Liver (tissue), 9 donors: ENCODE data around the gene MRPL55. TPM values are rescaled to one million over a fixed set of nuclear protein-coding genes. Genes with fewer than 3 reads are reported as not detected.

Source experiments
- DNase-seq: peaks from one replicate; pipeline ENCODE4 v3.0.0-alpha.2; 2017; ENCODE audit warnings: low spot score
- H3K27ac ChIP-seq, 2 donors: one replicate each; pipeline ENCODE4 v1.7.0; 2013; ENCODE audit warnings: inconsistent platforms in 2 of 2, low read length in 2 of 2, control low read depth in 1 of 2, low read depth in 1 of 2, mild to moderate bottlenecking in 1 of 2
- H3K27me3 ChIP-seq, 4 donors: one replicate each; pipeline versions ENCODE4 v1.6.1 to v1.7.0; 2013; ENCODE audit warnings: low read length in 3 of 4, inconsistent platforms in 1 of 4, mild to moderate bottlenecking in 1 of 4, moderate library complexity in 1 of 4; ENCODE audit not compliant: control insufficient read depth in 4 of 4, insufficient read depth in 4 of 4
- H3K36me3 ChIP-seq, 4 donors: one replicate each; pipeline versions ENCODE4 v1.6.1 to v1.7.0; 2013; ENCODE audit warnings: low read length in 3 of 4, mild to moderate bottlenecking in 3 of 4, low read depth in 1 of 4, moderate library complexity in 1 of 4; ENCODE audit not compliant: control insufficient read depth in 4 of 4, insufficient read depth in 3 of 4
- H3K4me1 ChIP-seq, 4 donors: one replicate each; pipeline versions ENCODE4 v1.6.1 to v1.7.0; 2013; ENCODE audit warnings: low read length in 3 of 4, mild to moderate bottlenecking in 3 of 4, moderate library complexity in 1 of 4; ENCODE audit not compliant: control insufficient read depth in 4 of 4, insufficient read depth in 4 of 4
- H3K4me3 ChIP-seq, 3 donors: one replicate each; pipeline versions ENCODE4 v1.6.1 to v1.7.0; 2013; ENCODE audit warnings: low read length in 3 of 3, control low read depth in 1 of 3, low read depth in 1 of 3, mild to moderate bottlenecking in 1 of 3
- H3K9ac ChIP-seq, 2 donors: one replicate each; pipeline ENCODE4 v1.7.0; 2013; ENCODE audit warnings: low read length in 2 of 2, mild to moderate bottlenecking in 2 of 2, moderate library complexity in 2 of 2, control low read depth in 1 of 2, low read depth in 1 of 2
- H3K9me3 ChIP-seq, 4 donors: one replicate each; pipeline versions ENCODE4 v1.6.1 to v1.7.0; 2013; ENCODE audit warnings: low read length in 3 of 4; ENCODE audit not compliant: control insufficient read depth in 4 of 4
- EGR1 ChIP-seq, 2 donors: IDR thresholded peaks; 2 replicates each; pipeline ENCODE4 v1.6.1; 2016 to 2018; ENCODE audit warnings: antibody characterized with exemption in 2 of 2, low read depth in 2 of 2
- FOXA1 ChIP-seq: IDR thresholded peaks from 2 replicates; pipeline ENCODE4 v1.6.1; 2016; ENCODE audit warnings: antibody characterized with exemption
- FOXA2 ChIP-seq: IDR thresholded peaks from 2 replicates; pipeline ENCODE4 v1.6.1; 2016; ENCODE audit warnings: antibody characterized with exemption
- GABPA ChIP-seq, 2 donors: IDR thresholded peaks in 1 of 2; conservative IDR thresholded peaks in 1 of 2; 2 replicates each; pipeline ENCODE4 v1.6.1; 2016; ENCODE audit warnings: antibody characterized with exemption in 2 of 2, mild to moderate bottlenecking in 1 of 2, moderate library complexity in 1 of 2
- HNF4A ChIP-seq, 2 donors: conservative IDR thresholded peaks; 2 replicates each; pipeline ENCODE4 v1.6.1; 2016; ENCODE audit warnings: antibody characterized with exemption in 2 of 2, mild to moderate bottlenecking in 2 of 2
- HNF4G ChIP-seq: IDR thresholded peaks from 2 replicates; pipeline ENCODE4 v1.6.1; 2016; ENCODE audit warnings: antibody characterized with exemption
- JUND ChIP-seq, 2 donors: IDR thresholded peaks; 2 replicates each; pipeline ENCODE4 v1.6.1; 2016; ENCODE audit warnings: antibody characterized with exemption in 2 of 2
- NR2F2 ChIP-seq: IDR thresholded peaks from 2 replicates; pipeline ENCODE4 v1.6.1; 2016; ENCODE audit warnings: antibody characterized with exemption
- RAD21 ChIP-seq, 2 donors: IDR thresholded peaks; 2 replicates each; pipeline ENCODE4 v1.6.1; 2016; ENCODE audit warnings: antibody characterized with exemption in 2 of 2, mild to moderate bottlenecking in 2 of 2
- RXRA ChIP-seq, 2 donors: IDR thresholded peaks; 2 replicates each; pipeline ENCODE4 v1.6.1; 2017 to 2018; ENCODE audit warnings: antibody characterized with exemption in 2 of 2, mild to moderate bottlenecking in 1 of 2
- SP1 ChIP-seq: IDR thresholded peaks from 2 replicates; pipeline ENCODE4 v1.6.1; 2018; ENCODE audit warnings: antibody characterized with exemption, mild to moderate bottlenecking
- TAF1 ChIP-seq: conservative IDR thresholded peaks from 2 replicates; pipeline ENCODE4 v1.6.1; 2016; ENCODE audit warnings: antibody characterized with exemption, mild to moderate bottlenecking
- YY1 ChIP-seq: IDR thresholded peaks from 2 replicates; pipeline ENCODE4 v1.6.1; 2016; ENCODE audit warnings: antibody characterized with exemption, mild to moderate bottlenecking
- ZBTB33 ChIP-seq: IDR thresholded peaks from 2 replicates; pipeline ENCODE4 v1.6.1; 2016; ENCODE audit warnings: antibody characterized with exemption
- WGBS: extraction: QIAGEN DNeasy Blood & Tissue Kit; methylation state at CpG from one replicate; pipeline ENCODE4 v1.1.7; 2013; 5-methylcytosine and 5-hydroxymethylcytosine counted together
- polyA plus RNA-seq, 2 donors: library from polyadenylated mRNA; stranded (reverse) in 1 of 2; unstranded in 1 of 2; fragments of 200-250 nt in 1 of 2; fragments of >200 nt in 1 of 2; fragmentation: Nextera tagmentation in 1 of 2; extraction: Ambion mirVana in 1 of 2; gene quantifications; one replicate each; pipeline versions ENCODE4 v1.2.1 to v1.2.3, GENCODE V29; 2013 to 2015
- total RNA-seq, 2 donors: library from RNA; depleted of rRNA; stranded (reverse); fragments of >200 nt; gene quantifications; one replicate each; pipeline ENCODE4 v1.2.3, GENCODE V29; 2014
- TF ChIP-seq, protein P1 (sequence below): fragments of 150-350 bp; IDR thresholded peaks from 2 replicates; pipeline ENCODE4 v1.5.1; 2017; ENCODE audit warnings: improper control_type of control experiment, low read depth, low read length; ENCODE audit not compliant: missing input control
- TF ChIP-seq, protein P2 (sequence below): IDR thresholded peaks from 2 replicates; pipeline ENCODE4 v1.6.1; 2016; ENCODE audit warnings: antibody characterized with exemption
- TF ChIP-seq, protein P3 (sequence below): IDR thresholded peaks from 2 replicates; pipeline ENCODE4 v1.6.1; 2016; ENCODE audit warnings: antibody characterized with exemption, mild to moderate bottlenecking
- donor health status: healthy.
- donor health status: healthy.
- donor health status: healthy.
- donor health status: healthy.
- donor health status: healthy.

The MRPL55 gene
- total and polyA plus RNA-seq, 4 donors = 38.9 to 119 (median 62.0) TPM

DNA sequence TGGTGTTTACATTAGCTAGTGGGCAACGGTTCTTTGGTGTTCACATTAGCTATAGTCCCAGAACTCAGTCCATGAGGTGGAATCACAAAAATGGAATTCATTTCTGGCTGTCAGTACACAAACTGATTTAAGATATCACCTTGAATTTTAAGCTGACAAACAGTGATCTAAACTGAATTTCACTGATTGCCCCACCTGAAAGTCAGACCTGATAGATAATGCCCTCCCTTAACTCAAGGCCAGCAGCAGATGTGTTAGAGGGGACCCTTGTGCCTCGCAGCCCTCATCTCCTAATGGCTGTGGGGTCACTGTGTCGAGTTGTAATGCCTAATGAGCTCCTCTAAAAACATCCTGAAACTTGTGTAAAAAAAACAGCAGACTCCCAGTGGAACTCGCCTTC lies 18.0 kb downstream of the MRPL55 start:
- H3K27ac ChIP-seq = no peak overlapping the region
- peaks cover 2 to 8% (median 5%) of the 10 kb centered on the region in 4 donors for H3K36me3 ChIP-seq
- no peak for TF ChIP-seq RAD21 (IDR thresholded peaks at IDR 0.05)
- no peak overlapping the region for H3K4me3 ChIP-seq
- peaks cover 0 to 12% (median 7%) of the 10 kb centered on the region in 4 donors for H3K9me3 ChIP-seq
- H3K4me1 ChIP-seq = peaks cover 21 to 65% (median 54%) of the 10 kb centered on the region in 4 donors
- no peaks in the 10 kb centered on the region for H3K27me3 ChIP-seq
- no peak for DNase-seq
- WGBS = 63% methylated on average over 4 of the region's 4 CpGs
- no peak overlapping the region for H3K9ac ChIP-seq

DNA sequence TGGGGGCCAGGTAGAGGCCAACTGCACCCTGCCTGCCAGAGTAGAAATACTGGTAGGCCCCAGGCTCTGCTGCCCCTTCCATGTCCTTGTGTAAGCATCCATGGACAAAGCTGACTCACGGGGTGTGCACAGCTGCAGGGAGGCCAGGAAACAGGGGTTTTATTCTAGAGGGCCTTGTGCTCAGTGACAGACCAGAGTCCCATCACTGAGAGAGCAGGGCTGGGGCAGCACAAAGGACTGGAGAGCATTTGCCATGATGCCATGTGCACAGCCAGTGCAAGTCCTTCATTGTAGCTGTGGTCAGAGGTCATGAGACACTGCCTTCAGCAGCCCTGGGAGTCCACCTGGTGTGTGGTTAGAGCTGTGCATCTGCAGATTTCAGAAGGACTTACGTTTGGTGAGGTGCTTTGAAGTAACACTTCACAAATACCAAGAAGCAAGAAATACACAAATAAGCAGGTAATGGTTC lies 18.5 kb downstream of the MRPL55 start:
- Histone ChIP-seq H3K4me3 (no peak overlapping the region), H3K27me3 (no peaks in the 10 kb centered on the region), H3K9me3 (peaks cover 0 to 12% (median 7%) of the 10 kb centered on the region in 4 donors), H3K27ac (no peak overlapping the region), H3K9ac (no peak overlapping the region), H3K36me3 (peaks cover 2 to 8% (median 4%) of the 10 kb centered on the region in 4 donors), H3K4me1 (peaks cover 23 to 69% (median 58%) of the 10 kb centered on the region in 4 donors)
- TF ChIP-seq, protein P1, sequence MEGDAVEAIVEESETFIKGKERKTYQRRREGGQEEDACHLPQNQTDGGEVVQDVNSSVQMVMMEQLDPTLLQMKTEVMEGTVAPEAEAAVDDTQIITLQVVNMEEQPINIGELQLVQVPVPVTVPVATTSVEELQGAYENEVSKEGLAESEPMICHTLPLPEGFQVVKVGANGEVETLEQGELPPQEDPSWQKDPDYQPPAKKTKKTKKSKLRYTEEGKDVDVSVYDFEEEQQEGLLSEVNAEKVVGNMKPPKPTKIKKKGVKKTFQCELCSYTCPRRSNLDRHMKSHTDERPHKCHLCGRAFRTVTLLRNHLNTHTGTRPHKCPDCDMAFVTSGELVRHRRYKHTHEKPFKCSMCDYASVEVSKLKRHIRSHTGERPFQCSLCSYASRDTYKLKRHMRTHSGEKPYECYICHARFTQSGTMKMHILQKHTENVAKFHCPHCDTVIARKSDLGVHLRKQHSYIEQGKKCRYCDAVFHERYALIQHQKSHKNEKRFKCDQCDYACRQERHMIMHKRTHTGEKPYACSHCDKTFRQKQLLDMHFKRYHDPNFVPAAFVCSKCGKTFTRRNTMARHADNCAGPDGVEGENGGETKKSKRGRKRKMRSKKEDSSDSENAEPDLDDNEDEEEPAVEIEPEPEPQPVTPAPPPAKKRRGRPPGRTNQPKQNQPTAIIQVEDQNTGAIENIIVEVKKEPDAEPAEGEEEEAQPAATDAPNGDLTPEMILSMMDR = no peak
- TF ChIP-seq GABPA (IDR thresholded peaks at IDR 0.05 in 1 of 2, conservative IDR thresholded peaks at IDR 0.05 in 1 of 2) = no peak
- DNase-seq = no peak
- 42% methylated on average over 2 of the region's 2 CpGs for WGBS

DNA sequence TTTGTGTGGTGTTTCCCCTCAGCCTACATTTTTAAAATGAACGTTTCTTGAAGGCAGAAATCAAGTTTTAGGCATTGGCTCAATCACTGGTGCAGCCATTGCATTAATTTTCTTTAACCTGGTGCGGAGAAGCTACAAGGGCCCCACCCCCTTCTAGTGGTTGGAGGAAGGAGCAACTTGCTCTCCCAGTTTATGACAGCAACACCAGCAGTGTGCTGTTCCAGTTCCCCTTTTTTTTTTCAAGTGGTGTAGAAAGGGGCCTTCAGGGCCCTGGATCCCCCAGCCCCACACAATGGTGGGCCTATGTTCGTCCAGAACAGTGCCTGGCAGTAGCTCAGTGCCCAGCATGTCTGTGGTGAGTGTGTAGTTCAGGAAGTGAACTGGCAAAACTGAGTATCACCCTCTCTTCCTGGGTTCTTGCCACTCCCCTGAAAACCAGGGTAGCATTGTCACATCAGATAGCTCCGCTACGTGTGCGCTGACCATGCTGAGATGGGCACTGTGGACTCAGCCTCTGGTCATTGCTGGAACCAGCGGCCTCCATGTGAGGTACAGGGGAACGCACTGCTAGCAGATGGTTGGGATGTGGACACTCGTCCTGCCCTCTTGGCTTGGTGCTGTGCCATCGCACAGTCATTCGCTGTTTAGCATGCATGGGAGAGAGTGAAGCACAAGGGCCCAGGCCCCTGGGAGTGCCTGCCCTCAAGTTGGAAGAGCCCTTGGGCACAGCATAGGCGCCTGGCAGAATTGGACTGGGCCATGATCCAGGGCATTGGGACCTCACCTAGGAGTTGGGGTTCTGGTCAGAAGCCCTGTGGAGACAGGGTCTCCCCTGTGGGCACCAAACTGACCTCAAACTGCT lies 19.3 kb downstream of the MRPL55 start:
- Histone ChIP-seq H3K27ac (no peak overlapping the region), H3K9me3 (peaks cover 0 to 9% (median 7%) of the 10 kb centered on the region in 4 donors), H3K36me3 (peaks cover 2 to 8% (median 4%) of the 10 kb centered on the region in 4 donors), H3K27me3 (no peaks in the 10 kb centered on the region), H3K4me1 (peaks cover 29 to 78% (median 67%) of the 10 kb centered on the region in 4 donors), H3K4me3 (no peak overlapping the region), H3K9ac (no peak overlapping the region)
- WGBS = 77% methylated on average over 12 of the region's 12 CpGs
- DNase-seq = no peak
- TF ChIP-seq GABPA (IDR thresholded peaks at IDR 0.05 in 1 of 2, conservative IDR thresholded peaks at IDR 0.05 in 1 of 2) (no peak), ZBTB33 (no peak), YY1 (no peak), FOXA2 (no peak), RAD21 (IDR thresholded peaks at IDR 0.05) (no peak), SP1 (no peak), EGR1 (IDR thresholded peaks at IDR 0.05; ENCODE audit: low read depth in 2 of 2) (no peak), TAF1 (no peak), RXRA (IDR thresholded peaks at IDR 0.05) (no peak), FOXA1 (no peak), HNF4A (conservative IDR thresholded peaks at IDR 0.05) (no peak), NR2F2 (no peak), JUND (IDR thresholded peaks at IDR 0.05) (no peak), HNF4G (no peak)
- TF ChIP-seq, protein P1 = no peak
- TF ChIP-seq, protein P2, sequence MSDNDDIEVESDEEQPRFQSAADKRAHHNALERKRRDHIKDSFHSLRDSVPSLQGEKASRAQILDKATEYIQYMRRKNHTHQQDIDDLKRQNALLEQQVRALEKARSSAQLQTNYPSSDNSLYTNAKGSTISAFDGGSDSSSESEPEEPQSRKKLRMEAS = no peak
- TF ChIP-seq, protein P3, sequence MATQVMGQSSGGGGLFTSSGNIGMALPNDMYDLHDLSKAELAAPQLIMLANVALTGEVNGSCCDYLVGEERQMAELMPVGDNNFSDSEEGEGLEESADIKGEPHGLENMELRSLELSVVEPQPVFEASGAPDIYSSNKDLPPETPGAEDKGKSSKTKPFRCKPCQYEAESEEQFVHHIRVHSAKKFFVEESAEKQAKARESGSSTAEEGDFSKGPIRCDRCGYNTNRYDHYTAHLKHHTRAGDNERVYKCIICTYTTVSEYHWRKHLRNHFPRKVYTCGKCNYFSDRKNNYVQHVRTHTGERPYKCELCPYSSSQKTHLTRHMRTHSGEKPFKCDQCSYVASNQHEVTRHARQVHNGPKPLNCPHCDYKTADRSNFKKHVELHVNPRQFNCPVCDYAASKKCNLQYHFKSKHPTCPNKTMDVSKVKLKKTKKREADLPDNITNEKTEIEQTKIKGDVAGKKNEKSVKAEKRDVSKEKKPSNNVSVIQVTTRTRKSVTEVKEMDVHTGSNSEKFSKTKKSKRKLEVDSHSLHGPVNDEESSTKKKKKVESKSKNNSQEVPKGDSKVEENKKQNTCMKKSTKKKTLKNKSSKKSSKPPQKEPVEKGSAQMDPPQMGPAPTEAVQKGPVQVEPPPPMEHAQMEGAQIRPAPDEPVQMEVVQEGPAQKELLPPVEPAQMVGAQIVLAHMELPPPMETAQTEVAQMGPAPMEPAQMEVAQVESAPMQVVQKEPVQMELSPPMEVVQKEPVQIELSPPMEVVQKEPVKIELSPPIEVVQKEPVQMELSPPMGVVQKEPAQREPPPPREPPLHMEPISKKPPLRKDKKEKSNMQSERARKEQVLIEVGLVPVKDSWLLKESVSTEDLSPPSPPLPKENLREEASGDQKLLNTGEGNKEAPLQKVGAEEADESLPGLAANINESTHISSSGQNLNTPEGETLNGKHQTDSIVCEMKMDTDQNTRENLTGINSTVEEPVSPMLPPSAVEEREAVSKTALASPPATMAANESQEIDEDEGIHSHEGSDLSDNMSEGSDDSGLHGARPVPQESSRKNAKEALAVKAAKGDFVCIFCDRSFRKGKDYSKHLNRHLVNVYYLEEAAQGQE = no peak
